Putamen (tissue), 1 donor: ENCODE measurements around the gene BIRC3.
"Not testable (repeated sequence)": the region's sequence is repeated elsewhere in the genome, so short reads cannot be mapped to it uniquely, and the experiment has no call there.

Experiments used
- DNase-seq: peaks from one replicate; pipeline ENCODE4 v3.0.0-alpha.2; 2016; ENCODE audit warnings: low spot score

The BIRC3 gene

DNA sequence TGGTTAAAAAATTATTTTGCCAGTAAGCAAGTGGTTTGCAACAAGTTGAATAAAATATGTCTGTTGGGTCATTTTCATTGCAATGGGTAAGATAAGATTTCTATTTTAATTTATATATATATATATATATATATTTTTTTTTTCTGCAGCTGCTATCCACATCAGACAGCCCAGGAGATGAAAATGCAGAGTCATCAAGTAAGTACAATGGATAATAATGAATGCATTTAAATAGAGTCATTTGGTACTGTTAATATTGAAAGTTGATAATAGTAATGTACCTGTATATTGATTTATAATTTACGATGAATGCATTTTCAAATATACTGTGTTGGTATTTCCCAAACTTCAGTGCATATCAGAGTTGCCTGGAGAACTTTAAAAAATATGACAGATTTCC lies 11.5 kb downstream of the BIRC3 start:
- DNase-seq: no peak

DNA sequence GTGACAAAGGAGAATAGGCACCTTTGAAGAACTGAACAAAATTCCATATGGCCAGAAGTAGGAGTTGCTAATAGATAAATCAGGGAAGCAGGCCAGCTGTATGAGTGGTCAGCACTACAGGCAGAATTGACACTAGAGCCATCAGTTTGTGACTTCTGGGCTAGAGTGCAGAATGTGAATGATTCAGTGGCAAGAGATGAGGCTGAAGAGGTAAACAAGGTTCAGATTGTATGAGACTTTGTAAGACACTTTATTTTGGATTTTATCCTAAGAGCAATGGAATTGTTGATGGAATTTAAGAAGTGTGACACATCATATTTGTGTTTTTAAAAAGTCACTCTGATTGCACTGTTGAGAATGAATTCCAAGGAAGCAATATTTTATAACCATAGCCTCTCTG lies 12.9 kb downstream of the BIRC3 start:
- DNase-seq: no peak

DNA sequence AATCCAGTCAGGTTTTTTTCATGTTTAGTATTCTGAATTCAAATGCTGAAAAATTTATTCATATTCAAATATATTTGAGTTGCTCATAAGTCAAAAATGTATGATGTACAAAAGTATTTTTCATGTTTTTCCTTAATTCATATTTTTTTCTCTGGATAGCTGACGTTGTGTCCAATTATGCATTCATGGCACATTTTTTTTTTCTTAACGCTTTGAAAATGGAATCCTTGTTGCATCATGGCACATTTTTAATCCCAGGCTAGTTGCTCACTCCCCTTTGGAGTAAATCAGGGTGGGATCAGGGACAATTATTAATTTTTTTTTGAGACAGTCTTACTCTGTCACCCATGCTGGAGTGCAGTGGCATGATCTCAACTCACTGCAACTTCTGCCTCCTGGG lies 14.1 kb downstream of the BIRC3 start:
- DNase-seq: no peak

DNA sequence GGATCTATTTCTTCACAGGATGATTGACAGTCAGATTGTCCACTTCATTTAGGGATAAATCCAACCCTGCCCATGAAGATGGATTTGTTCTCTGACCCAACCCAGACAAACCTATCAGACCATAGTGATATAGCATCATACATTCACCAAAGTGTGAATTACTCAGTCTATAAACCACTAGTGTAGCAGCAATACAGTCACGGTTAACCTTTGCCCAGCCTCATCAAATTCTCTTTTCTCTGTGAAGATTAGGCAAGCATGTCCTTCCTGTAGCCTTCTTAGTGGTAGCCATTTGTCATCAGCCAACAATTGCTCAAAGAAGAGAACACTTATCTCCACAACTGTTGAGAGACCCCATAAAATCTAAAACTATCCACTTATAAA lies 15.3 kb downstream of the BIRC3 start:
- no peak for DNase-seq

DNA sequence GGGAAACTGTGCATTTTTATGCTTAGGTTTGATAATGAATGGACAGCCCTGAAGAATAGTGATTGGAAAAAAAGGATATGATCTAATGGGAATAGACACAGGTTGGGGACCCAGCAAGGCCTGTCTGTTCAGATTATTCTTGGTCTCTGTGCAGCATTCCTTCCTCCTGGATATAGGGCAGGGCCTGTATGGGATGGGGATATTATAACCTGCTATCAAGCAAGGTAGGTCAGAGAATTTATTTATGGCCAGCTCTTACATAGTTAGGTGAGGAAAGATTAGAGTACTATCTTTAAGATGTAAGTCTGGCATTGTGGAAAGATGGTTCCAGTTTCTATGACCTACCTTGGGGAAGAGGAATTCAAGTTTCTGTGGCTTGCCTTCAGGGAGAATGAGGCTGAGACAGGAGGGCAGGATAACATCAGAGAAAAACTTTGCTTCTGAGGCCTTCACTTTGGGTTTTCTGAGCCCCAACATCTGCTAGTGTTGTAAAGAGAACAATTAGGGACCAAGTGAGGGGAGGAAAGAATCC lies 21.3 kb downstream of the BIRC3 start:
- DNase-seq: no peak

DNA sequence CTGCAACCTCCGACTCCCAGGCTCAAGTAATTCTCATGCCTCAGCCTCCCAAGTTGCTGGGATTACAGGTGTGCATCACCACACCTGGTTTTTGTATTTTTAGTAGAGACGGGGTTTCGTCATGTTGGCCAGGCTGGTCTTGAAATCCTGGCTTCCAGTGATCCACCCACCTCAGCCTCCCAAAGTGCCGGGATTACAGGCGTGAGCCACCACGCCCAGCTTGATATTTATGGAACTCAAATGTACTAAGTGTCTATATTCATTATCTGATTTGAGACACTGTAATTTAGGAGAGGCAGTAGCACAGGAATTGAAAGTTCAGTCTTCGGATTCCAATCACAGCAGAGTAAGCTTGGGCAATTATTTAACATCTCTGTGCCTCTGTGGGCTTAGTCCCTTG lies 24.0 kb downstream of the BIRC3 start:
- DNase-seq: not testable (repeated sequence)

DNA sequence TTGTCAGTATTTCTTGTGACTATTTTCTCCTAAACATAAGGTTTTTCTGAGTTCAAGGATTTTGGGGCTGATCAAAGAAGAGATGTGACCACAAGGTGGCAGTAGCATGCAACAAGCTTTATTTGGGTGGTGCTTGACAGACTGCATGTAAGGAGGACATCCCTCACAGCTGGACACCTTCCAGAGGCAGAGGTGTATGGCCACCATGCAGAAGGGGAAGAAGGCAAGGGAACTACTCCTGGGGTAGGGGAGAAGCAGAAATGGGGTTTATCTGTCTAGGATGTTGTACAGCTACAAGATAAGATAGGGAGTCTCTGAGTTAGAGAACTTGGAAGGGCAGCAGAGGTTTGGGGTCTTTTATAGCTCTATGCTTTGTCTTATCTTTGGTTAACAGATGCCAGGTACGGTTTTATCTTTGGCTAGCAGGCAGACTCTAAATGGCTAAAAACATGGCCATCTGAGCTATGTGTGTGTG lies 24.6 kb downstream of the BIRC3 start:
- DNase-seq: peak; percentile 67

DNA sequence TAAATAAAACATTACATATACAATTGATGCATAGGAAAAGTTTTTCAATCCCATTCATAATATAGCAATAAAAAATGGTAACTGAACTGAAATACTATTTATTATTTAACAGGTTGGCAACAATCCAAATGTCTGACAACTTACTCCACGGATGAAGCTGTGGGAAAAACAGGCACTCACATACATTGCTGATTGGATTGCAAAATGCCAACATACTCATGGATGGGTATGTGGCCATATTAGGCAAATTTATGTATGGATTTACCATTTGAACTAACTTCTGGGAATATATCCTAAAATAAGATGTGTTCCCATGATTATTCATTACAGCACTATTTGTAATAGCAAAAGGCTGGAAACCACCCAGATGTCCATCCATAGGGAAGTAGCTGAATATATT lies 26.5 kb downstream of the BIRC3 start:
- no peak for DNase-seq

DNA sequence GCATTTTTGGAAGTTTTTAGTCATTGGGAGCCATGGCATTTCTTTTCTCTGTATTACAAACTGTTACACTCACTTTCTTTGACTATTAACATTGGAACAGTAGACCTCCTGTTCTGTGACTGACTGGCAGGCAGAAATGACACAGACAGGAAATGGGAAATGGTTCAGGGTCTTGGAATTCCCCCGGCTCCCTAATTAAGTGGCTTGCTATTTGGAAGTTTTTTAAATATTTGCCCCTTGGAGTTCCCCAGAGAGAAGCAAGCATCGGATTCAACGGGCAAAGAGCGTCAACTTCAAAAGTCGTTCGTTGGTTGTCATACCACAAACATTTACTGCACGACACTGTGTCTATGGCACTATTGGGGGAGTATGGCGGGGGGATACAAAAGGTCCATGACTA lies 28.6 kb downstream of the BIRC3 start:
- DNase-seq: peak; percentile 3

DNA sequence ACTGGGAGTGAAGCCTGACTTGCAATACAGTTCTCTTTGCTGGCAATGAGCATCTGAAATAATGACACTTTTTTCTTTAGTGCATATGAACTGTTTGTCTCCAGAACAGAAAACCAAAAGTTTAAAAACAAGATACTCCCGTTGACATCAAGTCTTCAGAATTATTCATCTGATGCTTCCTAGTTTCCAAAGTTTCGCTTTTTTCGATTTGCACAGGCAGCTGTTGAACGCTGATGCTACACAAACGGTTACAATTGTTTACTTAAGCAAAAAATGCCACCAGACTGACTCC lies 29.1 kb downstream of the BIRC3 start:
- DNase-seq: no peak

DNA sequence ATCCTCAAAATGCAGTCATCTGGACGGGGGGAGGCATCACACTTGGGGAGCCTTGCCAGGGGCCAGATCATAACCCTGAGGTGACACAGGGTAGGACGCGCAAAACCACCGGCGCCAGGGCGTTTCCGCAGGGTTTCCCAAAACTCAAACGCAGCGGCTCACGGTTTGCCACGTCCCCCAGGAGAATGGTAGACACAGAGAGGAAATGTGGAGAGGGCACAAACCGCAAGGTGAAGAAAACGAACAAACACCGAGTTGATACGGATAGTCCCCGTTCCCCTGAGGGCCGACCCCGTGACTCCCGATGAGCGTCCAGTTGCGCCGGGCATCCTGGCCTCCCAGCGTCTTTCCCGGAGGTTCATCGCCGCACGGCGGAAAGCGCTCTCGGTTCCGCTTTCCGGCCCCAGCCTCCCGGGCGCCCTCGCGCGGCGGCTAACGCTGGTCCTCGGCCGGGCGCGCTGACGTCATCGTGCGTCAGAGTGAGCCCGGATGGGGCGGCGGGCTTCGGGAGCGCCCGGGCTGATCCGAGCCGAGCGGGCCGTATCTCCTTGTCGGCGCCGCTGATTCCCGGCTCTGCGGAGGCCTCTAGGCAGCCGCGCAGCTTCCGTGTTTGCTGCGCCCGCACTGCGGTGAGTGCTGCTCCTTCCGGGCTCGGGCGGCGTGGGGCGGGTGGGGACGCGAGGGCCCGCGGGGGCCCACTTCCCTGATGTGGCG lies 29.6 kb downstream of the BIRC3 start, which contains the start of gene BIRC2:
TSS of gene BIRC2 (plus strand) at position 467 of the 714 bp plus-strand sequence. CDS start 2,641 bp downstream, outside the sequence.
- peak; percentile 94 for DNase-seq

DNA sequence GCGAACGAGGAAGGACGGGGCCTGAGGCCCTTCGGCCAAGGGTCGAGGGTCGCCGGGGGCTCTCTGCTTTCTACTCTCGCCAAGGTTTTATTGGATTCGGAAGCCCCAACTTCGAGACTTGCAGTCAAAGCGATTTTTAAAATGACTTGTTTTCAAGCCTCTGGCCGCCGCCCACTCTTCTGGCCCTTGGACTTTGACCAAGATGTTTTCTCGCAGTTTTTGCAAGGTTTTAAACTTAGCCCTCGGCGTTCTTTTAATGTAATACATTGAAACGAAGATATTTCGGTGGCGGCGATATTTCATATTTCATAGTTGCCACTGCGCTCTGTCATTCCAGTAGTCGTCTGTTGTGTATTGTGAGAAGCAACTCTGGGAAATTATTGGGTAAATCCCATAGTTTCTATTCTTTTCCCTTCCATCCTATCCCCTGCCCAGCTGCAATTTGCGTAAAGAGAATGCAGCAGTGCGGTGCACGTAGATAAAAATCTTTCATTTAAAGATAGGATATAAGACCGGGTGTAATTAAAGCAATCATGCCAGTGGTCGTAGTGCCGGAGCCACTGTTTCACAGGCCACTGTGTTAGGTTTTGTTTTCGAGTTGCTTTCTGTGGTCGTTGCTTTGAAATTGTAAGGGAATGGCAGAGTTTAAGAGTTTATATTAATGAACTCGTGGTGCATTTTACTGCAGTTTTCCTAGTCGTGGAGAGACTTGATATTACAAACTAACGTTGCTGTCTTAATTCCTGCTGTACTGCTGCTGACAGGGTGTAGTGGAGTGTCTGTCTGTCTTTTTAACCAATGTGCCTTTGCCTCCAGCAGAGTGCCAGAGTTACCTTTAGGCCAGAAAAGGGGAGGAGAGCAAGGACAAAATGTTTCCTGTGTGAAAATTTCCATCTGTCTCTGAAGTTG lies 30.4 kb downstream of the BIRC3 start:
- DNase-seq: peak; percentile 16

DNA sequence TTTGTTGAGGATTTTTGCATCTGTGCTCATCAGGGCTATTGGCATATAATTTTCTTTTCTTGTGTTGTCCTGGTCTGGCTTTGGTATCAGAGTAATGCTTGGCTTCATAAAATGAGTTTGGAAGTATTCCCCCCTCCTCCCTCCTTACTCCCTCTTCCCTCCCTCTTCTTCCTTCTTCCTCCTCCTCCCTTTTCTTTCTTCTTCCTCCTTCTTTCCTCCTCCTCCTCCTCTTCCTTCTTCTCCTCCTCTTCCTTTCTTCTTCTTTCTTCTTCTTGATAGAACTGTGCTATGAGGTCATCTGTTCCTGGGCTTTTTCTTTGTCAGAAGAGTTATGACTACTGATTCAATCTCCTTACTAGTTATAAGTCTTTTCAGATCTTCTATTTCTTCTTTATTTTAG lies 39.8 kb downstream of the BIRC3 start:
- DNase-seq: no peak

DNA sequence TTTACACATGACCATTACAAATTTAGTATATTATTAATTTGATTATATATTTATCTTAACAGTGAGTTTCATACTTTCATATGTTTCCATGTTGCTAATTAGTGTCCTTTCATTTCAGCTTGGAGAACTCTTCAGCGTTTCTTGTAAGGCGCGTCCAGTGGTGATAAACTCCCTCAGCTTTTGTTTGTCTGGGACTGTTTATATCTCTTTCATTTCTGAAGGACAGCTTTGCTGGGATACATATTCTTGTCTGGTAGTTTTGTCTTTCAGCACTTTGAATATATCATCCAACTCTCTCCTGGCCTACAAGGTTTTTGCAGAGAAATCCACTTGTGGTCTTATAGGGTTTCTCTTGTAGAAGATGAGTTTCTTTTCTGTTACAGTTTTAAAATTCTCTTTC lies 42.1 kb downstream of the BIRC3 start:
- DNase-seq: no peak

DNA sequence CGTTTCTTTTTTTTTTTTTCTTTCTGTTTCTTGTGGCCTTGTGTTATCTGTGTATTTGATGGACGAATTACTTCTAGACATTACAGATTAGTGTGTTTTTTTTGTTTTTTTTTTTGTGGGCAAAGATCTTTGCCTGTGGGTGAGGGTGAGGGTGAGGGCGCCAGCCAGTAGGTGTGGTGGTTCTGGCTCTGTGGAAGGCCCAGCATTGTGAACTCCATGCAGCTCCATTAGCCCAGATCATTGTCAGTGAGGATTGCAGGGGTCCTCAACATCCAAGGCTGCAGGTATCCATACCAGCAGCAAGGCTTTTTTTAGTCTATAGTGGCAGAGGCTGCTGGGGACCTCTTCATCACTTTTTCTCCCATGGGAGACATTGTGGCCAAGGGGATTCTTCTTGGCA lies 43.4 kb downstream of the BIRC3 start:
- no peak for DNase-seq

DNA sequence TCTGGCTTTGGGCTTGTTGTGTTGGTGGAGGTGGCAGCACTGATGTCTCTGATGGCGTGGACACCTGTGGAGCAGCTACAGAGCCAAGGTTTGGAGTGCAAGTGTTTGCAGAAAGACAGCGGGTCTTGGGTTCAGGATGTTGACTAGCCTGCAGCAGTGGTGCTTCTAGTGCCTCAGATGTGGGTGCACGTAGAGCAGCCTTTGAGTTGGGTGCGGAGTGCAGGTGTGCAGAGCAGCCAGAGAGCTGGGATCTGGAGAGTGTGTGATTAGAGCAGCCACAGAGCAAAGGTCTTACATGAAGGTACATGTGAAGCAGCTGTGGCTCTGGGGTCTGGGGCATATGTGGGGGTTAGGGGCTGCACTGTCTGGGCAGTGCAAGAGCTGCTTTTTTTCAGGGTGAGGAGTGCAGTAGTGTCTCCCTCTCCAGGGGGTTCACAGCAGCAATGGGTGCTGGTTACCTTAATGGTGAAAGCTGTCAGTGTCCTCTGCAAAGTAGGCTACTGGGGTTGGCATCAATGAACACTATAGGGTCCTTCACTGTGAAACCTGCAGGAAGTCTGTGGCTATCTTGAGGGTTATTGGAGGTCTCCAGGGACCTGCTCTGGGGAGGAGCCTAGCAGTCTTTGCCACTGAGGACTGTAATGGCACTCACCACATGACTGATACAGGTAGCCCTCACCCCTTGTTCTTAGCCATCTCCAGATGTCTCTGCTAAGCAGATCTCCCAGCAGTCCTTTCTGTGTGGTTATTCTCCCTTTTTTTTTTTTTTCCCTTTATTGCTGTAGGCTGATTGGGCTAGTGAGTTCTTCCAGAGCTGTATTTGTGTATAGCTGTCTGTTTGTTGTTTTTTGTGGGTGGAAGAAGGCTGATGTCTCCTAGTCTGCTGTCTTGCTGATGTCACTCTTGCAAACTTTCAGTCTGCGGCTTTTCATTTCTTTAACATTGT lies 44.1 kb downstream of the BIRC3 start:
- no peak for DNase-seq

DNA sequence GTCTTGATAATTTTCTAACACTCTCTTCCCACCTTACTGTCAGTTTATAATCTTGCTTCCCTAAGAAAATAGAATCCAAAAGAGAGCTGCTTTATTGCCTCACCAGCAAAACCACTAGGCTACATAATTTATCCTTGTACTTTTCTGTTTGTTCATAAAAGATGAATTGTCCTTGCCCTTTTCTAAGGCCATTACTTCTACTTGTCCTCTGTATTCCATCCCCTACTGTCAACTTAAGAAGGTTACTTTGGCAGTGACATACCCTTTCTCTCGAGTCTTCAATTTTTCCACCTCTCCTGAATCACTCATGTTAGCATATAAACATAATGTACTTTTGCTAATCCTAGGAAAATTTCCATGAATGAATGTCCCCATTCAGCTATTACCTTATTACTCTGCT lies 47.7 kb downstream of the BIRC3 start:
- no peak for DNase-seq

DNA sequence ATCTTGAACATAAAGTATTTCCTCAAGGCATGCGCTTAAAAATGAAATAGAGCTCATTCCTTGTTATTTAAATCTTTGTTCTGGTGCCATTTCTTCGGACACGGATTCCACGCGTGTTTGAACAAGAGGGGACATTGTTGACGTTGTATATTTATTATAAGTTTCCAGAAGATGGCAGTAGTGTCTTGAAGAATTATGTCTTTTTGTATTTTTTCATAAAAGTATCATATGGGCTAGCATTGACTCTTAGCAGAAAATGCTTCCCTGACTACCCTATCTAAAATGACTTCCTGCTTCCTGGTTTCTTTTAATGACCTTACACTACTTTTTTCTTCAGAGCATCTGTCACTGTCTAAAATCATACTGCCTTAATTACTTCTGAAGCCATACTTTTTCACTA lies 50.1 kb downstream of the BIRC3 start:
- DNase-seq: no peak

DNA sequence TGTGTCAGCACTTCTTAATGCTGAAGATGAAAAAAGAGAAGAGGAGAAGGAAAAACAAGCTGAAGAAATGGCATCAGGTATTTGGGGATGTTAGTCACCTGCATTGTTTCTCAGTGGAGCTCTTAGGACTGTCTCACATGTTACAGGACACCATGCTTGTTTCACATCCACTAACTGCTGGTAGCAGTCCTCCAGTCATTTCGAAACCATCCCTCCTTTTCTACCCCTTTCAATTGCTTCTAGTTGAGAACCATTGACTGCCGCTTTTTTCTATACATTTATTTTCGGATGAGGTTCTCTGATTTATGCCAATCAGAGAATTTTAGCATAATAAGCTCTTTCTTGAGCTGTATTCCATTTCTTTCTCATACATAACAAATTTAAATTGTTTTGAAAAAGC lies 51.2 kb downstream of the BIRC3 start:
- DNase-seq: no peak

DNA sequence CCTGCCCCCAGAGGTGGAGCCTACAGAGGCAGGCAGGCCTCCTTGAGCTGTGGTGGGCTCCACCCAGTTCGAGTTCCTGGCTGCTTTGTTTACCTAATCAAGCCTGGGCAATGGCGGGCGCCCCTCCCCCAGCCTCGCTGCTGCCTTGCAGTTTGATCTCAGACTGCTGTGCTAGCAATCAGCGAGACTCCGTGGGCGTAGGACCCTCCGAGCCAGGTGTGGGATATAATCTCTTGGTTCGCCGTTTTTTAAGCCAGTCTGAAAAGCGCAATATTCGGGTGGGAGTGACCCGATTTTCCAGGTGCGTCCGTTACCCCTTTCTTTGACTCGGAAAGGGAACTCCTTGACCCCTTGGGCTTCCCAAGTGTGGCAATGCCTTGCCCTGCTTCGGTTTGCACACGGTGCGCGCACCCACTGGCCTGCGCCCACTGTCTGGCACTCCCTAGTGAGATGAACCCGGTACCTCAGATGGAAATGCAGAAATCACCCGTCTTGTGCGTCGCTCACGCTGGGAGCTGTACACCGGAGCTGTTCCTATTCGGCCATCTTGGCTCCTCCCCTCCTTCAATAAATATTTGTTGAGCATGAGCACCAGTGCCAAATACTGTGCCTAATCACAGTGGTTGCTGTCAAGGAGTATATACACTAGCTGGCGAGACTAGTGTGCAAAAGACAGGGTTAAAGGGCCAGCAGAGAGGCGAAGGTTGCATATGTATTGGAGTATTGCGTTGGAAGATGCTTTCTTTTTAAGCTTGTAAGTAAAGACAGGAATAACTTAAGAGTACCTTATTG lies 57.5 kb downstream of the BIRC3 start:
- DNase-seq: not testable (repeated sequence)

DNA sequence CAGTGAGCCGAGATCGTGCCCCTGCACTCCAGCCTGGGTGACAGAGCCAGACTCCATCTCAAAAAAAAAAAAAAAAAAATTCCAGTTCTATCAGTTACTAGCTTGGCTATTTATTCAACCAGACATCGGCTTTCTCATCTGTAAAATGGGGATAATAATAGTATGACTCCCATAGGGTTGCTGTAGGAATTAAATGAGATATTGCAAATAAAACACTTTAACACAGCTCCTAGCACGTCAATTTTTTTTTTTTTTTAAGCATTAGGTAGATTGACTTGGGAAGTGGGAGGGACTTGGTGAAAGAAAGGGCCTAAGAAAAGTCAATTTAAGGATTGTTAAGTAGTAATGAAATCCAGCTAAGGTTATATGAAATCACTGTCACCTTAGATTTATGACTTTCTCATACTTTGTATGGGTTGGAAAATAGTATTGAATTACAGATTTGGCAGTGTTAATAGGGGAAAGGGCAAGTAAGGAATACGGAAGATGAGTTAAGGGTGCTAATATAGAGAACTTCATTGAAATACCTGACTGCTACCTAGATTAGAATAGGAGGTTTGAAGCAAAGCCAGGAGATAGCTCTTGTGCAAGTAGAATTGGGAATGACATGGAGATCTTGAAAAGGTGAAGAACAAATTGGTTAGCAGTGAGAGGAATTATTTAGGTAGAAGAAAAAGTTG lies 58.6 kb downstream of the BIRC3 start:
- no peak for DNase-seq
